ENCODE data around the gene TGM2. TPM values are rescaled to one million over a fixed set of nuclear protein-coding genes. Genes with fewer than 3 reads are reported as not detected.

TGM2 gene
- total and polyA plus RNA-seq, 2 donors (not counting 1 experiment from before 2014, with no cell fraction given) = 2.4 to 60.8 TPM

DNA sequence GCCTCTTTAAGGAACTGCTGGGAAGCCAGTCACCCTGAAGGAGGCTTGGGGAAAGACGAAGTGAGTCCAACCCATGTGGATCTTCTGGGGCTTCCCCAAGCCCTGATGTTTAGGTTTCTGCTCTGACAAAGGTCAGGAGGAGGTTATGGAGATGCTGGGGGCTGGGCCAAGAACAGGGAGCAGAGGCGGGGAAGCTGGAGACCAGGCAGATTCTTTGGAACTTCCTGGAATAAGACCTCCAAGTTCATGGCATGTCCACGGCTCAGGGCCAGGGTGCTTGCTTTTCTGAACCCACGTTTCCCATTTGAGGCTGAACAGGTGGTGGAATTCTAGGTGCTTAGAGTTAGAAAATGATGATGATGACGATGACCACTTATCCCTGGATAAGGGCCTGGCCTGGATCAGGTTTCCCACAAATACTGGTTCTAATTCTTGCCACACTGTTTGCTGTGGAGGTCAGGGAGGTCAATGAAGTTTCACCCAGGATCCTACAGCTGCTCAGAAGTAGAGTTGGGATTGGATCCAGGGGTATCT is 30.0 kb upstream of the TGM2 start:
- Mint-ChIP-seq H3K27ac (no peak overlapping the region), H3K9me3 (ENCODE audit: insufficient read depth) (no peaks in the 10 kb centered on the region), H3K4me1 (peaks cover 26% of the 10 kb centered on the region), H3K4me3 (no peak overlapping the region), H3K27me3 (peaks cover 16% of the 10 kb centered on the region)
- no peak for DNase-seq
- Histone ChIP-seq H2AFZ (ENCODE audit: insufficient read depth, low read depth, low read length, poor library complexity, severe bottlenecking) (no peak overlapping the region), H3K27ac (ENCODE audit: low read length in 2 of 2) (no peak overlapping the region), H4K20me1 (ENCODE audit: control insufficient read depth, insufficient read depth, low read length, poor library complexity, severe bottlenecking) (no peaks in the 10 kb centered on the region), H3K4me1 (ENCODE audit: control insufficient read depth in 2 of 2, insufficient read depth in 2 of 2, low read length in 2 of 2) (peaks cover 0 to 3% of the 10 kb centered on the region in 2 donors), H3K27me3 (replicated peaks in 1 of 4; ENCODE audit: control extremely low read depth in 1 of 4, control insufficient read depth in 3 of 4, insufficient read depth in 4 of 4, low read length in 3 of 4) (peaks cover 0 to 13% (median 3%) of the 10 kb centered on the region in 4 experiments), H3K4me2 (replicated peaks; ENCODE audit: low read depth, low read length, poor library complexity, severe bottlenecking) (no peak overlapping the region), H3K79me2 (ENCODE audit: control insufficient read depth, insufficient read depth, low read length) (no peaks in the 10 kb centered on the region), H3K9me3 (ENCODE audit: control extremely low read depth in 1 of 3, control insufficient read depth in 2 of 3, insufficient read depth in 1 of 3, low read length in 2 of 3) (no peaks in the 10 kb centered on the region), H3K9ac (ENCODE audit: low read length) (no peak overlapping the region), H3K36me3 (replicated peaks in 1 of 2; ENCODE audit: control extremely low read depth in 1 of 2, control insufficient read depth in 1 of 2, extremely low read depth in 1 of 2, insufficient read depth in 2 of 2, low read length in 1 of 2) (no peaks in the 10 kb centered on the region), H3K4me3 (ENCODE audit: control extremely low read depth in 1 of 5, extremely low read depth in 1 of 5, insufficient read depth in 1 of 5, low read depth in 2 of 5, low read length in 4 of 5) (no peak overlapping the region)
- CTCF ChIA-PET = interaction anchor here (1.6 to 8.3 kb wide), 3 partner anchors 21 to 138 kb away, joined by 4 to 61 read pairs (median 20); no protein-coding TSS in a partner anchor
- ATAC-seq (ENCODE audit: low read depth) = no peak
- TF ChIP-seq, protein P1, sequence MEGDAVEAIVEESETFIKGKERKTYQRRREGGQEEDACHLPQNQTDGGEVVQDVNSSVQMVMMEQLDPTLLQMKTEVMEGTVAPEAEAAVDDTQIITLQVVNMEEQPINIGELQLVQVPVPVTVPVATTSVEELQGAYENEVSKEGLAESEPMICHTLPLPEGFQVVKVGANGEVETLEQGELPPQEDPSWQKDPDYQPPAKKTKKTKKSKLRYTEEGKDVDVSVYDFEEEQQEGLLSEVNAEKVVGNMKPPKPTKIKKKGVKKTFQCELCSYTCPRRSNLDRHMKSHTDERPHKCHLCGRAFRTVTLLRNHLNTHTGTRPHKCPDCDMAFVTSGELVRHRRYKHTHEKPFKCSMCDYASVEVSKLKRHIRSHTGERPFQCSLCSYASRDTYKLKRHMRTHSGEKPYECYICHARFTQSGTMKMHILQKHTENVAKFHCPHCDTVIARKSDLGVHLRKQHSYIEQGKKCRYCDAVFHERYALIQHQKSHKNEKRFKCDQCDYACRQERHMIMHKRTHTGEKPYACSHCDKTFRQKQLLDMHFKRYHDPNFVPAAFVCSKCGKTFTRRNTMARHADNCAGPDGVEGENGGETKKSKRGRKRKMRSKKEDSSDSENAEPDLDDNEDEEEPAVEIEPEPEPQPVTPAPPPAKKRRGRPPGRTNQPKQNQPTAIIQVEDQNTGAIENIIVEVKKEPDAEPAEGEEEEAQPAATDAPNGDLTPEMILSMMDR (IDR thresholded peaks at IDR 0.05) = no peak
- no peak for TF ChIP-seq EZH2 (IDR thresholded peaks at IDR 0.05; ENCODE audit: borderline replicate concordance, insufficient read depth, low read depth, low read length, poor library complexity, severe bottlenecking)
- POLR2A ChIA-PET = no interaction called here
- intact Hi-C loops (cut with micrococcal nuclease) = no loop called here
- WGBS (ENCODE audit: insufficient coverage) = 91% methylated on average over 4 of the region's 5 CpGs

- no peak overlapping the region for H3K27ac ChIP-seq (ENCODE audit: low read length in 2 of 2)
Observed at GRCh38 chr20:38193586-38194105, 28.6 kb upstream of the TGM2 start.

More at GRCh38 chr20:38193586-38194105, 28.6 kb upstream of the TGM2 start:
- no peaks in the 10 kb centered on the region for H4K20me1 ChIP-seq (ENCODE audit: control insufficient read depth, insufficient read depth, low read length, poor library complexity, severe bottlenecking)
- no peak overlapping the region for H3K4me3 ChIP-seq (ENCODE audit: control extremely low read depth in 1 of 5, extremely low read depth in 1 of 5, insufficient read depth in 1 of 5, low read depth in 2 of 5, low read length in 4 of 5)
- 96% methylated on average over 3 of the region's 4 CpGs for WGBS (ENCODE audit: insufficient coverage)
- no peaks in the 10 kb centered on the region for H3K9me3 ChIP-seq (ENCODE audit: control extremely low read depth in 1 of 3, control insufficient read depth in 2 of 3, insufficient read depth in 1 of 3, low read length in 2 of 3)
- peaks cover 26% of the 10 kb centered on the region for H3K4me1 Mint-ChIP-seq
- no peak overlapping the region for H3K9ac ChIP-seq (ENCODE audit: low read length)
- CTCF ChIA-PET = interaction anchor here (2.2 kb wide), 1 partner anchor 28 kb away, joined by 6 read pairs; no protein-coding TSS in a partner anchor
- peaks cover 0 to 3% of the 10 kb centered on the region in 2 donors for H3K4me1 ChIP-seq (ENCODE audit: control insufficient read depth in 2 of 2, insufficient read depth in 2 of 2, low read length in 2 of 2)
- H3K79me2 ChIP-seq (ENCODE audit: control insufficient read depth, insufficient read depth, low read length) = no peaks in the 10 kb centered on the region
- H3K4me3 Mint-ChIP-seq = no peak overlapping the region
- no peak for ATAC-seq (ENCODE audit: low read depth)
- no peak for DNase-seq
- H3K9me3 Mint-ChIP-seq (ENCODE audit: insufficient read depth) = no peaks in the 10 kb centered on the region
- no peak for TF ChIP-seq EZH2 (IDR thresholded peaks at IDR 0.05; ENCODE audit: borderline replicate concordance, insufficient read depth, low read depth, low read length, poor library complexity, severe bottlenecking)
- TF ChIP-seq, protein P1 (IDR thresholded peaks at IDR 0.05) = no peak
- peaks cover 0 to 13% (median 3%) of the 10 kb centered on the region in 4 experiments for H3K27me3 ChIP-seq (replicated peaks in 1 of 4; ENCODE audit: control extremely low read depth in 1 of 4, control insufficient read depth in 3 of 4, insufficient read depth in 4 of 4, low read length in 3 of 4)
- no peaks in the 10 kb centered on the region for H3K36me3 ChIP-seq (replicated peaks in 1 of 2; ENCODE audit: control extremely low read depth in 1 of 2, control insufficient read depth in 1 of 2, extremely low read depth in 1 of 2, insufficient read depth in 2 of 2, low read length in 1 of 2)
- POLR2A ChIA-PET = no interaction called here
- intact Hi-C loops (cut with micrococcal nuclease) = no loop called here
- H2AFZ ChIP-seq (ENCODE audit: insufficient read depth, low read depth, low read length, poor library complexity, severe bottlenecking) = no peak overlapping the region
- no peak overlapping the region for H3K27ac Mint-ChIP-seq
- H3K27me3 Mint-ChIP-seq = peaks cover 16% of the 10 kb centered on the region
- H3K4me2 ChIP-seq (replicated peaks; ENCODE audit: low read depth, low read length, poor library complexity, severe bottlenecking) = no peak overlapping the region
